Progenitor cell of endocrine pancreas (in vitro differentiated cells): ENCODE measurements around the gene S100A14. TPM values are rescaled to one million over a fixed set of nuclear protein-coding genes. Genes with fewer than 3 reads are reported as not detected.

ENCODE experiments used
- DNase-seq: peaks from one replicate; pipeline ENCODE4 v3.0.0; 2021; ENCODE audit warnings: low spot score; ENCODE audit not compliant: unreplicated experiment
- H3K27ac Mint-ChIP-seq: 2 replicates; pipeline ENCODE4 v1.8.0; 2021; ENCODE audit warnings: mild to moderate bottlenecking, moderate library complexity, mixed read lengths
- H3K27me3 Mint-ChIP-seq: 2 replicates; pipeline ENCODE4 v1.8.0; 2021; ENCODE audit warnings: mixed read lengths
- H3K36me3 Mint-ChIP-seq: 2 replicates; pipeline ENCODE4 v1.8.0; 2022; ENCODE audit warnings: mixed read lengths; ENCODE audit not compliant: insufficient read depth
- H3K4me1 Mint-ChIP-seq: 2 replicates; pipeline ENCODE4 v1.8.0; 2021; ENCODE audit warnings: low read depth, mixed read lengths
- H3K4me3 Mint-ChIP-seq: 2 replicates; pipeline ENCODE4 v1.8.0; 2021; ENCODE audit warnings: low read depth, mild to moderate bottlenecking, moderate library complexity, mixed read lengths
- H3K9me3 Mint-ChIP-seq: 2 replicates; pipeline ENCODE4 v1.8.0; 2021; ENCODE audit warnings: low read depth, mixed read lengths
- total RNA-seq: library from RNA; stranded (reverse); gene quantifications from 2 replicates; pipeline ENCODE4 v1.2.1, GENCODE V29; 2021
- TF ChIP-seq, protein P1 (sequence below): fragments of 200-600 bp; sonication (generic); IDR thresholded peaks from one replicate; pipeline ENCODE4 v1.5.0; 2021; ENCODE audit warnings: antibody characterized with exemption, mild to moderate bottlenecking; ENCODE audit not compliant: unreplicated experiment

Gene S100A14
- total RNA-seq, 1 donor from 2014 or later = 1.4 TPM

DNA sequence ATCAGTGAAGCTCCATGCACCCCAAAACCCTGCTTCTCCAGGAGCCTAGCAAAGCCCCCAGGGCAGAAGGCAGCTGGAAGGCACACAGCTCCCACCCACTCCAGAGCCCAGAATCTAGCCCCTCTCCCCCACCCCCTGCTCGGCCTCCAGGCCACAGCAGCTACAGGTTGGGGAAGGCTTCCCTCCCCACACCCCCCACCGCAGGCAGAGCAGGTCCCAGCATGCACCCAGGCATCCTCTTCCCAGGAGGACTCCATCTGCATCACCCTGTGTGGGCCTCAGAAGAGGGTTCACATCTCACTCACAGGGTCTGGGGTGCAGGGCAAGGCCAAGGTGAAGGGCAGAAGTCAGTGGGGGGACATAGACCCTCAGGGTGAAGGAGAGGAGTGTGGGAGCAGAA, 719 bp downstream of the S100A14 start:
- TF ChIP-seq, protein P1, sequence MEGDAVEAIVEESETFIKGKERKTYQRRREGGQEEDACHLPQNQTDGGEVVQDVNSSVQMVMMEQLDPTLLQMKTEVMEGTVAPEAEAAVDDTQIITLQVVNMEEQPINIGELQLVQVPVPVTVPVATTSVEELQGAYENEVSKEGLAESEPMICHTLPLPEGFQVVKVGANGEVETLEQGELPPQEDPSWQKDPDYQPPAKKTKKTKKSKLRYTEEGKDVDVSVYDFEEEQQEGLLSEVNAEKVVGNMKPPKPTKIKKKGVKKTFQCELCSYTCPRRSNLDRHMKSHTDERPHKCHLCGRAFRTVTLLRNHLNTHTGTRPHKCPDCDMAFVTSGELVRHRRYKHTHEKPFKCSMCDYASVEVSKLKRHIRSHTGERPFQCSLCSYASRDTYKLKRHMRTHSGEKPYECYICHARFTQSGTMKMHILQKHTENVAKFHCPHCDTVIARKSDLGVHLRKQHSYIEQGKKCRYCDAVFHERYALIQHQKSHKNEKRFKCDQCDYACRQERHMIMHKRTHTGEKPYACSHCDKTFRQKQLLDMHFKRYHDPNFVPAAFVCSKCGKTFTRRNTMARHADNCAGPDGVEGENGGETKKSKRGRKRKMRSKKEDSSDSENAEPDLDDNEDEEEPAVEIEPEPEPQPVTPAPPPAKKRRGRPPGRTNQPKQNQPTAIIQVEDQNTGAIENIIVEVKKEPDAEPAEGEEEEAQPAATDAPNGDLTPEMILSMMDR = no peak
- H3K9me3 Mint-ChIP-seq = no peaks in the 10 kb centered on the region
- H3K4me3 Mint-ChIP-seq = no peak overlapping the region

DNA sequence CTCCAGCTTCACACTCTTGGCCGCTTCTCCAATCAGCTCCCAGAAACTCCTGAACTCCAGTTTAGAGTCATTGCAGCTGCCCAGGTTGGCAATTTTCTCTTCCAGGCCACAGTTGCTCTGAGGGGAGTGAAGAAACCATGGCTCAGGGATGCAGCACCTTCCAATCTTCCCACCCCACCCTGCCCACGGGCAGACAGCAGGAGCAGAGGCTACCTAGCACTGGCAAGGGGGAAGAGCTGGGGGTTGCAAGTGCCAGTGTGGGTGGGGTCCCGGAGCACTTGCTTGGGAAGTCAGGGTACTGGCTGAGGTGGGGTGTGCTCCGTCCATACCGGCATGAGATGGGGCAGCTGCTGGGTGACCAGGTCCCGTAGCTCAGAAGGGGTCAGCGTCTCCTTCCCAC, 1.2 kb downstream of the S100A14 start:
- peaks cover 25% of the 10 kb centered on the region for H3K4me1 Mint-ChIP-seq
- H3K4me3 Mint-ChIP-seq = no peak overlapping the region
- H3K9me3 Mint-ChIP-seq = no peaks in the 10 kb centered on the region
- H3K27ac Mint-ChIP-seq = no peak overlapping the region
- TF ChIP-seq, protein P1 = no peak
- no peaks in the 10 kb centered on the region for H3K27me3 Mint-ChIP-seq
- H3K36me3 Mint-ChIP-seq = peaks cover 5% of the 10 kb centered on the region
- no peak for DNase-seq

More for the DNA sequence above, 719 bp downstream of the S100A14 start:
- no peak for DNase-seq
- Mint-ChIP-seq H3K36me3 (peaks cover 5% of the 10 kb centered on the region), H3K4me1 (peaks cover 24% of the 10 kb centered on the region), H3K27me3 (no peaks in the 10 kb centered on the region), H3K27ac (no peak overlapping the region)

DNA sequence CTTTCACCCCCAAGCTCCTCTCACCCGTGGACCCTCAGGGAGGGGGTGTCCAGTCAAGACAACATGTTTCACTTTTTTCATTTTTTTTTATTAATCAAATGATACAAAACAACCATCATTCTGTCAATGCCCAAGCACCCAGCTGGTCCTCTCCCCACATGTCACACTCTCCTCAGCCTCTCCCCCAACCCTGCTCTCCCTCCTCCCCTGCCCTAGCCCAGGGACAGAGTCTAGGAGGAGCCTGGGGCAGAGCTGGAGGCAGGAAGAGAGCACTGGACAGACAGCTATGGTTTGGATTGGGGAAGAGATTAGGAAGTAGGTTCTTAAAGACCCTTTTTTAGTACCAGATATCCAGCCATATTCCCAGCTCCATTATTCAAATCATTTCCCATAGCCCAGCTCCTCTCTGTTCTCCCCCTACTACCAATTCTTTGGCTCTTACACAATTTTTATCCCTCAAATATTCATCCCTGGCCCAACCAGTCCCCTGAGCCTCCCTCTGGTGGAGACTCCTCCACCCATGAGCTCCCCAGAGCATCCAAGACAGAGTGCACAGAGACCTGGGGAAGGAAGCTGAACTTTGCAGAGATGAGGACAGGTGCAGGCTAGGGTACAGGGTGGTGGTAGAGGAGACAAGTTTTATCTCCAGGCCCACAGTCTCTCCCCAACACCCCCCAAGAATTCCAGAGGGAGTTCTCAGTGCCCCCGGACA, 1.8 kb downstream of the S100A14 start:
- H3K36me3 Mint-ChIP-seq = peaks cover 2% of the 10 kb centered on the region
- H3K4me1 Mint-ChIP-seq = peaks cover 29% of the 10 kb centered on the region
- TF ChIP-seq, protein P1 = no peak
- H3K4me3 Mint-ChIP-seq = no peak overlapping the region
- DNase-seq = no peak
- H3K9me3 Mint-ChIP-seq = no peaks in the 10 kb centered on the region
- no peak overlapping the region for H3K27ac Mint-ChIP-seq
- no peaks in the 10 kb centered on the region for H3K27me3 Mint-ChIP-seq

DNA sequence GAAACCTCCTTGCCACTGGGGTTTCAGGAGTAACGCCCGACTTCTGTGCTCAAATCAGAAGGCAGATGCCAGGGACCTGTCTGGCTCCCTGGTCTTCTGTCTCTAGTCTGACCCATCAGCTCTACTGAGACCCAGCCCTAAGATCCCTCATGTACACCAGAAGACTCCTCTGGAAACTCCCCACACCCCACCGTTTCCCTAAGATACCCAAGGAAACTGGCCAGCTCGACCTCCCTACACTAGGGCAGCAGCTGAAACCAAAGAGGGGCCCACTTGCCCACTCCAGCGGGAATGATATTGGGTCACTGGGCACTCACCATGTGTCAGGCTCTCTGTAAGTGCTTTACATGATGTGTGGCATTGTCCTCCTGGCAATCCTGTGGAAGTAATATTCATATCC, 2.7 kb downstream of the S100A14 start:
- Mint-ChIP-seq H3K9me3 (no peaks in the 10 kb centered on the region), H3K27me3 (no peaks in the 10 kb centered on the region), H3K27ac (peak overlapping the region; percentile 45), H3K4me3 (peak overlapping the region; percentile 84), H3K36me3 (peaks cover 2% of the 10 kb centered on the region), H3K4me1 (peaks cover 38% of the 10 kb centered on the region)
- DNase-seq = no peak
- TF ChIP-seq, protein P1 = no peak

DNA sequence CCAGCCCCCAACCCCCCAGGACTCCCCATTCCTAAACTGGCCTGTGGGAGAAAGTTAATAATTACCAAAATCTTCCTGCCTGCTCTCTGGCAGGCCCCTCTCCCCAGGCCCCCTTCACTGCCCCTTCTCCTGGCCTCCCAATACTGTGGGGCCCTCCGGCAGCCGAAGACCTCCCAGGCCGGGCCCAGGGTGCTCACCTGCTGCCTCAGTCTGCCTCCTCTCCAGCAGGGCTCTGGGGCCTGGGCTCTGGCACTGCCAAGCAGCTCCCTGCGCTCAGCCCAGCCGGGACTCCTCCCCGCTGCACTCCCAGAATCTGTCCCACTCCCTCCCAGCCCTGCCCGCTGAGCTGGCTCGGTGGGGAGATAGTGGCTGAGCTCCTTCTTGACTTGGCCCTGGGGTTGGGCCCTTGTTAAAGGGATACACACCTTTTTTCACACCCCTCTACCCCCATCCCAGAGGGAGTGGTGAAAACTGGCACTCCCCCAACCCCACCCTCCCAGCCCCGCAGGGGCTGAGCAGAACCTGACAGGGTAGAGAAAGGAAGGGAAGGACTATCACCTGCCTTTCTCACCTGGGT, 3.3 kb downstream of the S100A14 start, which contains the start of gene S100A16:
Gene S100A16, minus strand, starts transcription at position 383 of the 577 bp plus-strand sequence. CDS start 4,986 bp downstream, outside the sequence.
- Mint-ChIP-seq H3K4me1 (peaks cover 41% of the 10 kb centered on the region), H3K4me3 (peak within 1 kb of the TSS; percentile 84), H3K27ac (peak within 1 kb of the TSS; percentile 92), H3K27me3 (no peaks in the 10 kb centered on the region), H3K9me3 (no peaks in the 10 kb centered on the region), H3K36me3 (peaks cover 2% of the 10 kb centered on the region)
- DNase-seq = peak; percentile 43
- TF ChIP-seq, protein P1 = no peak
